HG03520 (cell line): ENCODE measurements around the gene ST6GALNAC3.

Experiments used
- ATAC-seq: cut with Tn5 transposase; IDR thresholded peaks from one replicate; pipeline ENCODE4 v1.9.1; 2021; ENCODE audit warnings: mild to moderate bottlenecking, moderate library complexity; ENCODE audit not compliant: unreplicated experiment

The ST6GALNAC3 gene

GRCh38 chr1:76279101-76279748 is 204.7 kb downstream of the ST6GALNAC3 start:
- ATAC-seq = no peak

- no peak for ATAC-seq
These were observed 206.8 kb downstream of the ST6GALNAC3 start for GRCh38 chr1:76281306-76281705.

GRCh38 chr1:76284842-76285241 is 210.3 kb downstream of the ST6GALNAC3 start:
- ATAC-seq = no peak

- no peak for ATAC-seq
These were observed 211.1 kb downstream of the ST6GALNAC3 start for GRCh38 chr1:76285578-76286135.

GRCh38 chr1:76287917-76288316 is 213.4 kb downstream of the ST6GALNAC3 start:
- ATAC-seq = no peak

GRCh38 chr1:76288758-76289483 is 214.4 kb downstream of the ST6GALNAC3 start:
- no peak for ATAC-seq

GRCh38 chr1:76289692-76290091 is 215.1 kb downstream of the ST6GALNAC3 start:
- ATAC-seq = no peak

- no peak for ATAC-seq
These were observed 215.7 kb downstream of the ST6GALNAC3 start for GRCh38 chr1:76290271-76290670.

- no peak for ATAC-seq
These were observed 216.6 kb downstream of the ST6GALNAC3 start for GRCh38 chr1:76291191-76291590.

GRCh38 chr1:76291737-76292136 is 217.2 kb downstream of the ST6GALNAC3 start:
- no peak for ATAC-seq

- no peak for ATAC-seq
These were observed 218.1 kb downstream of the ST6GALNAC3 start for GRCh38 chr1:76292418-76293184.

GRCh38 chr1:76293831-76294230 is 219.3 kb downstream of the ST6GALNAC3 start:
- no peak for ATAC-seq

GRCh38 chr1:76294482-76295194 is 220.1 kb downstream of the ST6GALNAC3 start:
- peak; percentile 84 for ATAC-seq

- ATAC-seq = no peak
These were observed 223.9 kb downstream of the ST6GALNAC3 start for GRCh38 chr1:76298399-76298798.

GRCh38 chr1:76299036-76299435 is 224.5 kb downstream of the ST6GALNAC3 start:
- no peak for ATAC-seq

- ATAC-seq = no peak
These were observed 226.0 kb downstream of the ST6GALNAC3 start for GRCh38 chr1:76300556-76300955.

GRCh38 chr1:76302711-76303339 is 228.3 kb downstream of the ST6GALNAC3 start:
- no peak for ATAC-seq

- no peak for ATAC-seq
These were observed 228.8 kb downstream of the ST6GALNAC3 start for GRCh38 chr1:76303340-76303717.

- ATAC-seq = no peak
These were observed 238.8 kb downstream of the ST6GALNAC3 start for GRCh38 chr1:76313304-76313703.

- no peak for ATAC-seq
These were observed 240.2 kb downstream of the ST6GALNAC3 start for GRCh38 chr1:76314730-76315129.
